Tibial nerve (tissue), 4 donors: ENCODE results near the gene SLC25A33. TPM values are rescaled to one million over a fixed set of nuclear protein-coding genes. Genes with fewer than 3 reads are reported as not detected.

Experiments used
- DNase-seq, 2 donors: peaks; one replicate each; pipeline ENCODE4 v3.0.0-alpha.2; 2019; ENCODE audit warnings: low spot score in 2 of 2
- H3K27ac ChIP-seq, 4 donors: fragments of 200-600 bp; sonication (generic) in 3 of 4; one replicate each; pipeline ENCODE4 v1.5.1; 2017 to 2019; ENCODE audit warnings: mild to moderate bottlenecking in 1 of 4
- H3K27me3 ChIP-seq, 2 donors: fragments of 200-600 bp; sonication (generic) in 1 of 2; one replicate each; pipeline versions ENCODE4 v1.5.1 to v1.6.0; 2017 to 2019
- H3K36me3 ChIP-seq, 3 donors: fragments of 200-600 bp; sonication (generic); one replicate each; pipeline ENCODE4 v1.5.1; 2018 to 2019
- H3K4me1 ChIP-seq, 4 donors: fragments of 200-600 bp; sonication (generic) in 3 of 4; one replicate each; pipeline ENCODE4 v1.5.1; 2017 to 2019
- H3K4me3 ChIP-seq, 4 donors: fragments of 200-600 bp; sonication (generic) in 3 of 4; one replicate each; pipeline ENCODE4 v1.5.1; 2017 to 2019; ENCODE audit warnings: mild to moderate bottlenecking in 1 of 4, moderate library complexity in 1 of 4
- H3K9me3 ChIP-seq, 4 donors: fragments of 200-600 bp; sonication (generic) in 3 of 4; one replicate each; pipeline ENCODE4 v1.5.1; 2017 to 2019
- CTCF ChIP-seq, 5 experiments: fragments of 200-600 bp in 3 of 5; fragments of 450-650 bp in 2 of 5; sonication (generic) in 3 of 5; IDR thresholded peaks; one replicate each; pipeline ENCODE4 v1.5.1; 2016 to 2019; ENCODE audit warnings: antibody characterized with exemption in 5 of 5, mild to moderate bottlenecking in 3 of 5, moderate library complexity in 2 of 5
- EP300 ChIP-seq, 2 donors: sonication (generic); formaldehyde crosslinking; IDR thresholded peaks; one replicate each; pipeline ENCODE4 v1.6.1; 2017; ENCODE audit warnings: antibody characterized with exemption in 2 of 2, mild to moderate bottlenecking in 1 of 2
- POLR2A ChIP-seq, 2 donors: fragments of 450-650 bp; IDR thresholded peaks; one replicate each; pipeline ENCODE4 v1.6.1; 2017; ENCODE audit warnings: antibody characterized with exemption in 2 of 2, mild to moderate bottlenecking in 2 of 2, moderate library complexity in 2 of 2
- WGBS, 2 donors: methylation state at CpG; one replicate each; pipeline ENCODE4 v1.1.5; 2018; 5-methylcytosine and 5-hydroxymethylcytosine counted together
- total RNA-seq, 4 donors: library from RNA; depleted of rRNA; stranded (reverse); fragments of >200 nt; gene quantifications; one replicate each; pipeline ENCODE4 v1.1.0, GENCODE V29; 2016

SLC25A33 gene
- total RNA-seq, 4 donors from 2014 or later = 5.4 to 10.2 (median 6.8) TPM

- Histone ChIP-seq H3K27ac (no peak overlapping the region), H3K4me3 (no peak overlapping the region), H3K9me3 (no peaks in the 10 kb centered on the region), H3K36me3 (peaks cover 0 to 63% (median 0%) of the 10 kb centered on the region in 3 donors), H3K4me1 (peaks cover 0 to 29% (median 9%) of the 10 kb centered on the region in 4 donors), H3K27me3 (no peaks in the 10 kb centered on the region)
- TF ChIP-seq CTCF (IDR thresholded peaks at IDR 0.05) (no peak), POLR2A (IDR thresholded peaks at IDR 0.05) (no peak), EP300 (IDR thresholded peaks at IDR 0.05) (no peak)
- 69 to 80% methylated on average over 11 to 12 of the region's 14 CpGs for WGBS, 2 donors
- DNase-seq = no peak
These were observed 58.4 kb downstream of the SLC25A33 start for GRCh38 chr1:9597361-9598315.

GRCh38 chr1:9598316-9598700 lies 59.0 kb downstream of the SLC25A33 start:
- H3K4me3 ChIP-seq = no peak overlapping the region
- no peak overlapping the region for H3K27ac ChIP-seq
- no peak for DNase-seq
- no peaks in the 10 kb centered on the region for H3K9me3 ChIP-seq
- H3K4me1 ChIP-seq = peaks cover 0 to 22% (median 4%) of the 10 kb centered on the region in 4 donors
- peaks cover 0 to 70% (median 0%) of the 10 kb centered on the region in 3 donors for H3K36me3 ChIP-seq
- H3K27me3 ChIP-seq = no peaks in the 10 kb centered on the region
- TF ChIP-seq POLR2A (IDR thresholded peaks at IDR 0.05) = no peak
- no peak for TF ChIP-seq CTCF (IDR thresholded peaks at IDR 0.05)
- TF ChIP-seq EP300 (IDR thresholded peaks at IDR 0.05) = no peak
- 88 to 94% methylated on average over 8 to 13 of the region's 18 CpGs for WGBS, 2 donors

- WGBS, 2 donors = 88 to 95% methylated on average over 10 of the region's 10 CpGs
- Histone ChIP-seq H3K4me1 (peaks cover 0 to 12% (median 0%) of the 10 kb centered on the region in 4 donors), H3K9me3 (no peaks in the 10 kb centered on the region), H3K4me3 (no peak overlapping the region), H3K36me3 (peaks cover 0 to 84% (median 0%) of the 10 kb centered on the region in 3 donors), H3K27ac (no peak overlapping the region), H3K27me3 (no peaks in the 10 kb centered on the region)
- no peak for DNase-seq
- TF ChIP-seq CTCF (IDR thresholded peaks at IDR 0.05) (no peak), POLR2A (IDR thresholded peaks at IDR 0.05) (no peak), EP300 (IDR thresholded peaks at IDR 0.05) (no peak)
These were observed 60.5 kb downstream of the SLC25A33 start for GRCh38 chr1:9599741-9600140.

GRCh38 chr1:9600861-9601834 lies 61.9 kb downstream of the SLC25A33 start:
- H3K27me3 ChIP-seq = no peaks in the 10 kb centered on the region
- H3K27ac ChIP-seq = no peak overlapping the region
- H3K9me3 ChIP-seq = no peaks in the 10 kb centered on the region
- WGBS, 2 donors = 91 to 96% methylated on average over 25 to 36 of the region's 39 CpGs
- TF ChIP-seq EP300 (IDR thresholded peaks at IDR 0.05) = no peak
- TF ChIP-seq CTCF (IDR thresholded peaks at IDR 0.05) = no peak
- no peak for TF ChIP-seq POLR2A (IDR thresholded peaks at IDR 0.05)
- H3K4me3 ChIP-seq = no peak overlapping the region
- DNase-seq = no peak
- peaks cover 0 to 98% (median 0%) of the 10 kb centered on the region in 3 donors for H3K36me3 ChIP-seq
- H3K4me1 ChIP-seq = peaks cover 0 to 9% (median 0%) of the 10 kb centered on the region in 4 donors
